ENCODE results near the gene ANGPT4.
"Not testable (repeated sequence)": the region's sequence is repeated elsewhere in the genome, so short reads cannot be mapped to it uniquely, and the experiment has no call there.

Gene ANGPT4

GRCh38 chr20:906001-906520 lies 10.1 kb downstream of the ANGPT4 start:
- no peak overlapping the region for H2AFZ ChIP-seq (ENCODE audit: low read length, unreplicated experiment)
- no peak overlapping the region for H3K4me3 ChIP-seq (ENCODE audit: low read depth, low read length)
- H3K4me1 ChIP-seq (ENCODE audit: control insufficient read depth, insufficient read depth, low read length, unreplicated experiment), result peaks cover 20% of the 10 kb centered on the region
- no peaks in the 10 kb centered on the region for H3K27me3 ChIP-seq (ENCODE audit: insufficient read depth, low read length)
- no peaks in the 10 kb centered on the region for H3K79me2 ChIP-seq (ENCODE audit: control insufficient read depth, insufficient read depth, low read length, unreplicated experiment)
- H3K36me3 ChIP-seq (ENCODE audit: insufficient read depth, low read length), result no peaks in the 10 kb centered on the region
- H3K27ac ChIP-seq (ENCODE audit: low read depth, low read length), result no peak overlapping the region

DNA sequence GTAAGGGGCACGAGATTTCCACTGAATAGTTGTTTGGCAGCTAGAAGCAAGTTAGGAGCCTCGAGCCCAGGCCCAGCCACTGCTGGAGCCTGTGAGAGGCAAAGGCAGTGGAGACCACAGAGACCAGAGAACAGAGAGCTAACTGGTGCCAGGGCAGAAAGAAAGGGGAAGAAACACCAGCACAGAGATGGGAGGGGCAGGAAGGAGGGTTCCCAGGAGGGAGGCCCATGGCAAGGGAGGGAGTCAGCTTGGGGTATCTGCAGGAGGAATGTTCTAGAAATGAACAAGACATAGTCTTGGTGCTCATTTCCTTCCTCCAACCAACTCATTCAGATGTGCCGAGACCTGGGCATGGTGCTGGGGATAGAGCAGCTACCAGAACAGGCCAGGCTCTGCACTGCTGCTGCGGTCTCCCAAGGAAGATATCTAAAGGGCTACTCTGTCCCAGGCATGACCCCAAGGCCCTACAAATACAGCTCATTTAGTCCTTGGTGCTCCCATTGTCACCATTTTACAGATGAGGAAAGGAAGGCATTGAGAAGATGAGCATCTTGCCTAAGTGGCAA lies 10.7 kb downstream of the ANGPT4 start:
- no peaks in the 10 kb centered on the region for H3K27me3 ChIP-seq (ENCODE audit: insufficient read depth, low read length)
- no peak overlapping the region for H2AFZ ChIP-seq (ENCODE audit: low read length, unreplicated experiment)
- H3K36me3 ChIP-seq (ENCODE audit: insufficient read depth, low read length), result no peaks in the 10 kb centered on the region
- H3K4me1 ChIP-seq (ENCODE audit: control insufficient read depth, insufficient read depth, low read length, unreplicated experiment), result peaks cover 14% of the 10 kb centered on the region
- no peak overlapping the region for H3K4me3 ChIP-seq (ENCODE audit: low read depth, low read length)
- H3K79me2 ChIP-seq (ENCODE audit: control insufficient read depth, insufficient read depth, low read length, unreplicated experiment), result no peaks in the 10 kb centered on the region
- H3K27ac ChIP-seq (ENCODE audit: low read depth, low read length), result no peak overlapping the region

GRCh38 chr20:904039-904545 lies 12.0 kb downstream of the ANGPT4 start:
- Histone ChIP-seq H3K4me3 (ENCODE audit: low read depth, low read length) (no peak overlapping the region), H3K4me1 (ENCODE audit: control insufficient read depth, insufficient read depth, low read length, unreplicated experiment) (peaks cover under 1% of the 10 kb centered on the region), H3K27me3 (ENCODE audit: insufficient read depth, low read length) (no peaks in the 10 kb centered on the region), H3K27ac (ENCODE audit: low read depth, low read length) (no peak overlapping the region), H3K36me3 (ENCODE audit: insufficient read depth, low read length) (no peaks in the 10 kb centered on the region), H3K79me2 (ENCODE audit: control insufficient read depth, insufficient read depth, low read length, unreplicated experiment) (no peaks in the 10 kb centered on the region), H2AFZ (ENCODE audit: low read length, unreplicated experiment) (no peak overlapping the region)

GRCh38 chr20:897436-897835 lies 18.7 kb downstream of the ANGPT4 start:
- H3K36me3 ChIP-seq (ENCODE audit: insufficient read depth, low read length); H3K4me3 ChIP-seq (ENCODE audit: low read depth, low read length); H3K4me1 ChIP-seq (ENCODE audit: control insufficient read depth, insufficient read depth, low read length, unreplicated experiment); H3K27ac ChIP-seq (ENCODE audit: low read depth, low read length); H2AFZ ChIP-seq (ENCODE audit: low read length, unreplicated experiment); H3K79me2 ChIP-seq (ENCODE audit: control insufficient read depth, insufficient read depth, low read length, unreplicated experiment): not testable (repeated sequence)
- H3K27me3 ChIP-seq (ENCODE audit: insufficient read depth, low read length), result peaks cover 15% of the 10 kb centered on the region

- Histone ChIP-seq H3K27me3 (ENCODE audit: insufficient read depth, low read length) (peaks cover 19% of the 10 kb centered on the region), H3K4me1 (ENCODE audit: control insufficient read depth, insufficient read depth, low read length, unreplicated experiment) (peaks cover under 1% of the 10 kb centered on the region)
These were observed 19.6 kb downstream of the ANGPT4 start for GRCh38 chr20:896501-897025.

GRCh38 chr20:892371-892770 lies 23.8 kb downstream of the ANGPT4 start:
- not testable (repeated sequence) for H3K36me3 ChIP-seq (ENCODE audit: insufficient read depth, low read length); H3K4me3 ChIP-seq (ENCODE audit: low read depth, low read length); H2AFZ ChIP-seq (ENCODE audit: low read length, unreplicated experiment); H3K27ac ChIP-seq (ENCODE audit: low read depth, low read length); H3K79me2 ChIP-seq (ENCODE audit: control insufficient read depth, insufficient read depth, low read length, unreplicated experiment)
- H3K4me1 ChIP-seq (ENCODE audit: control insufficient read depth, insufficient read depth, low read length, unreplicated experiment), result peaks cover 11% of the 10 kb centered on the region
- peaks cover 15% of the 10 kb centered on the region for H3K27me3 ChIP-seq (ENCODE audit: insufficient read depth, low read length)

More at GRCh38 chr20:896501-897025, 19.6 kb downstream of the ANGPT4 start:
- Histone ChIP-seq H3K79me2 (ENCODE audit: control insufficient read depth, insufficient read depth, low read length, unreplicated experiment) (no peaks in the 10 kb centered on the region), H2AFZ (ENCODE audit: low read length, unreplicated experiment) (no peak overlapping the region), H3K4me3 (ENCODE audit: low read depth, low read length) (no peak overlapping the region), H3K27ac (ENCODE audit: low read depth, low read length) (no peak overlapping the region), H3K36me3 (ENCODE audit: insufficient read depth, low read length) (no peaks in the 10 kb centered on the region)

GRCh38 chr20:891706-892080 lies 24.4 kb downstream of the ANGPT4 start:
- H3K27me3 ChIP-seq (ENCODE audit: insufficient read depth, low read length), result peaks cover 15% of the 10 kb centered on the region
- H3K79me2 ChIP-seq (ENCODE audit: control insufficient read depth, insufficient read depth, low read length, unreplicated experiment), result no peaks in the 10 kb centered on the region
- H3K36me3 ChIP-seq (ENCODE audit: insufficient read depth, low read length), result no peaks in the 10 kb centered on the region
- peaks cover 11% of the 10 kb centered on the region for H3K4me1 ChIP-seq (ENCODE audit: control insufficient read depth, insufficient read depth, low read length, unreplicated experiment)
- no peak overlapping the region for H3K4me3 ChIP-seq (ENCODE audit: low read depth, low read length)
- H2AFZ ChIP-seq (ENCODE audit: low read length, unreplicated experiment), result no peak overlapping the region
- no peak overlapping the region for H3K27ac ChIP-seq (ENCODE audit: low read depth, low read length)

DNA sequence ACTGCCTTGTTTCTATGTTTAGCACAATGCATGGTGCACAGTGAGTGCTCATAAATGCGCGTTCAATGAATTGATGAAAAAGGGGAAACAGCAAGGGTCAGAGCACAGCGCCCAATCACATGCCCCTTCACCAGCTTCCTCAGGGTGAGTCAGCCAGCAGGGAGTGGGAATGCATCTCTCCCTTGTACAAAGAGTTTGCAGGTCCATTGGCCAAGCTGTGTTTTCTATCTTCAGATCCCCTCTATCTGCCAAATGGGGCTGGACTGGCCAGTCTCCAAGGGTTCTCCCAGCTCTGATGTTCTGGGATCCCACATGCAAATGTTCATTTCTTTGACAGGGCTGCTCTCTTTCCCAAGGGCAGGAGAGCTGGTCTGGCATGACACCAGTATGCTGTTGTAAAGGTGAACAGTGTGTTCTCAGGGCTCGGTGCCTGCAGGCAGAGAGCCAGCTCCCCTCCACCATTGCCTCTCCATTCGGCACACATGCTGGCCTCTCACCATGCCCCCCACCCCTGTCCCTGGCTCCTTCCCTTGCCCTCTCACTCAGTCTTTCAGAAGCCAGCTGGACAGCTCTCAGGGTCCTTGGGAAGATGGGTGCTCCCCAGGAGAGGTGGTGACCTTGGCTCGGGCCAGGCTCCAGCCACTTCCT lies 25.0 kb downstream of the ANGPT4 start:
- Histone ChIP-seq H3K27ac (ENCODE audit: low read depth, low read length) (no peak overlapping the region), H2AFZ (ENCODE audit: low read length, unreplicated experiment) (no peak overlapping the region), H3K36me3 (ENCODE audit: insufficient read depth, low read length) (no peaks in the 10 kb centered on the region), H3K4me3 (ENCODE audit: low read depth, low read length) (no peak overlapping the region), H3K27me3 (ENCODE audit: insufficient read depth, low read length) (peaks cover 15% of the 10 kb centered on the region), H3K79me2 (ENCODE audit: control insufficient read depth, insufficient read depth, low read length, unreplicated experiment) (no peaks in the 10 kb centered on the region), H3K4me1 (ENCODE audit: control insufficient read depth, insufficient read depth, low read length, unreplicated experiment) (peaks cover 11% of the 10 kb centered on the region)

GRCh38 chr20:890666-891057 lies 25.5 kb downstream of the ANGPT4 start:
- Histone ChIP-seq H3K27me3 (ENCODE audit: insufficient read depth, low read length) (peaks cover 15% of the 10 kb centered on the region), H3K36me3 (ENCODE audit: insufficient read depth, low read length) (no peaks in the 10 kb centered on the region), H3K4me3 (ENCODE audit: low read depth, low read length) (no peak overlapping the region), H3K4me1 (ENCODE audit: control insufficient read depth, insufficient read depth, low read length, unreplicated experiment) (peaks cover 11% of the 10 kb centered on the region), H3K27ac (ENCODE audit: low read depth, low read length) (no peak overlapping the region), H3K79me2 (ENCODE audit: control insufficient read depth, insufficient read depth, low read length, unreplicated experiment) (no peaks in the 10 kb centered on the region), H2AFZ (ENCODE audit: low read length, unreplicated experiment) (no peak overlapping the region)

- Histone ChIP-seq H3K79me2 (ENCODE audit: control insufficient read depth, insufficient read depth, low read length, unreplicated experiment) (no peaks in the 10 kb centered on the region), H3K36me3 (ENCODE audit: insufficient read depth, low read length) (no peaks in the 10 kb centered on the region), H3K27me3 (ENCODE audit: insufficient read depth, low read length) (peaks cover 15% of the 10 kb centered on the region), H2AFZ (ENCODE audit: low read length, unreplicated experiment) (no peak overlapping the region), H3K4me1 (ENCODE audit: control insufficient read depth, insufficient read depth, low read length, unreplicated experiment) (peaks cover 14% of the 10 kb centered on the region), H3K27ac (ENCODE audit: low read depth, low read length) (no peak overlapping the region), H3K4me3 (ENCODE audit: low read depth, low read length) (no peak overlapping the region)
These were observed 26.1 kb downstream of the ANGPT4 start for GRCh38 chr20:889932-890463.
